GM12873 (cell line): ENCODE results near the gene CARM1.
A peak's percentile ranks its signal among the peaks of the same experiment; 100 is the strongest.

ENCODE experiments used
- CTCF ChIP-seq: IDR thresholded peaks from 2 replicates; pipeline ENCODE4 v1.5.1; 2012; ENCODE audit warnings: low read depth, mild to moderate bottlenecking, moderate library complexity, low read length, control low read depth; ENCODE audit not compliant: insufficient read depth; ENCODE audit errors: missing control alignments

Gene CARM1

GRCh38 chr19:10852941-10853340 lies 18.4 kb upstream of the CARM1 start:
- no peak for TF ChIP-seq CTCF

GRCh38 chr19:10854350-10855089 lies 16.8 kb upstream of the CARM1 start:
- no peak for TF ChIP-seq CTCF

GRCh38 chr19:10855879-10856522 lies 15.4 kb upstream of the CARM1 start:
- peak; percentile 72 for TF ChIP-seq CTCF

GRCh38 chr19:10858204-10858828 lies 13.0 kb upstream of the CARM1 start:
- TF ChIP-seq CTCF = peak; percentile 93

GRCh38 chr19:10861103-10861651 lies 10.2 kb upstream of the CARM1 start:
- peak; percentile 75 for TF ChIP-seq CTCF

- TF ChIP-seq CTCF = no peak
Observed at GRCh38 chr19:10862561-10863106, 8.7 kb upstream of the CARM1 start.
